H1 (cell line): ENCODE results near the gene ITGB5. TPM values are rescaled to one million over a fixed set of nuclear protein-coding genes. Genes with fewer than 3 reads are reported as not detected.

Experiments
- CTCF ChIA-PET: fragments of 300-600 bp; sonication (Branson Sonifier 250); formaldehyde crosslinking; loops from one replicate; lab custom pipeline; 2021; ENCODE audit not compliant: partially characterized antibody; lab: Charles Lee
- POLR2A ChIA-PET: fragments of 300-600 bp; sonication (Branson Sonifier 250); formaldehyde crosslinking; loops from one replicate; lab custom pipeline; 2021; ENCODE audit warnings: inconsistent platforms; ENCODE audit not compliant: partially characterized antibody; lab: Charles Lee
- DNase-seq, 2 experiments: peaks; one replicate each; pipeline versions ENCODE4 v3.0.0 to v3.0.0-alpha.2; 2010 to 2022; ENCODE audit warnings: low spot score in 2 of 2, low read depth in 1 of 2, mixed read lengths in 1 of 2
- FAIRE-seq: peaks from 2 replicates; lab custom pipeline; 2011; peaks lifted over from hg19 to GRCh38; lab: Jason Lieb, UNC
- H2AFZ ChIP-seq: 2 replicates; pipeline ENCODE4 v1.8.1; 2012; ENCODE audit warnings: low read length, inconsistent platforms
- H2AK5ac ChIP-seq: 2 replicates; pipeline ENCODE4 v1.6.1; 2013; ENCODE audit warnings: low read depth, low read length
- H2BK120ac ChIP-seq: replicated peaks from 2 replicates; pipeline ENCODE3; 2013; ENCODE audit warnings: low read depth, low read length, inconsistent platforms
- H2BK12ac ChIP-seq: 2 replicates; pipeline ENCODE4 v1.6.1; 2013; ENCODE audit warnings: low read depth, low read length
- H2BK15ac ChIP-seq: 2 replicates; pipeline ENCODE4 v1.6.1; 2013; ENCODE audit warnings: low read length
- H2BK20ac ChIP-seq: 2 replicates; pipeline ENCODE4 v1.6.1; 2013; ENCODE audit warnings: low read length
- H2BK5ac ChIP-seq: 2 replicates; pipeline ENCODE4 v1.6.1; 2013; ENCODE audit warnings: low read depth, low read length
- H3K14ac ChIP-seq: 2 replicates; pipeline ENCODE4 v1.6.1; 2013; ENCODE audit warnings: inconsistent platforms; ENCODE audit not compliant: insufficient read length
- H3K18ac ChIP-seq: 2 replicates; pipeline ENCODE4 v1.6.1; 2013; ENCODE audit warnings: low read length; ENCODE audit errors: extremely low read depth
- H3K23ac ChIP-seq: 2 replicates; pipeline ENCODE4 v1.6.1; 2013; ENCODE audit warnings: inconsistent platforms; ENCODE audit not compliant: insufficient read length
- H3K23me2 ChIP-seq: 2 replicates; pipeline ENCODE4 v1.6.1; 2013; ENCODE audit warnings: low read depth, low read length
- H3K27ac ChIP-seq: 2 replicates; pipeline ENCODE4 v1.6.1; 2011; ENCODE audit warnings: low read depth, low read length, inconsistent platforms
- H3K27me3 ChIP-seq, 4 experiments: replicated peaks in 1 of 4; 1 replicate in 1 of 4; 2 replicates in 3 of 4; pipeline versions ENCODE4 v1.6.1 to v1.8.1; 2011 to 2013; ENCODE audit warnings: low read length in 3 of 4, mild to moderate bottlenecking in 3 of 4, inconsistent platforms in 2 of 4, mixed read lengths in 2 of 4, moderate library complexity in 1 of 4; ENCODE audit not compliant: control insufficient read depth in 3 of 4, insufficient read depth in 3 of 4; ENCODE audit errors: extremely low read depth in 1 of 4
- H3K36me3 ChIP-seq, 4 experiments: 2 replicates each; pipeline versions ENCODE4 v1.6.1 to v1.8.1; 2011 to 2013; ENCODE audit warnings: mild to moderate bottlenecking in 4 of 4, low read length in 3 of 4, moderate library complexity in 2 of 4, control low read depth in 1 of 4, inconsistent platforms in 1 of 4; ENCODE audit not compliant: insufficient read depth in 4 of 4, control insufficient read depth in 2 of 4
- H3K4ac ChIP-seq: replicated peaks from 2 replicates; pipeline ENCODE3; 2013; ENCODE audit warnings: low read length, low read depth, mixed read lengths, inconsistent platforms; ENCODE audit not compliant: insufficient read length
- H3K4me1 ChIP-seq, 4 experiments: replicated peaks in 1 of 4; 1 replicate in 1 of 4; 2 replicates in 3 of 4; pipeline versions ENCODE4 v1.6.1 to v1.8.1; 2011 to 2013; ENCODE audit warnings: low read length in 3 of 4, inconsistent platforms in 2 of 4, mixed read lengths in 1 of 4; ENCODE audit not compliant: insufficient read depth in 4 of 4, control insufficient read depth in 3 of 4
- H3K4me2 ChIP-seq, 2 experiments: 2 replicates each; pipeline versions ENCODE4 v1.6.1 to v1.8.1; 2011 to 2013; ENCODE audit warnings: low read depth in 2 of 2, low read length in 2 of 2, control low read depth in 1 of 2, inconsistent platforms in 1 of 2, mild to moderate bottlenecking in 1 of 2; ENCODE audit not compliant: insufficient read depth in 1 of 2
- H3K4me3 ChIP-seq, 4 experiments: fragments of 200-600, 300-600 bp in 1 of 4; sonication (generic), shearing (Covaris generic), sonication (Bioruptor Twin) in 1 of 4; 2 replicates each; pipeline versions ENCODE4 v1.5.1 to v1.8.1; 2011 to 2016; ENCODE audit warnings: low read length in 4 of 4, low read depth in 3 of 4, control low read depth in 2 of 4, inconsistent platforms in 2 of 4, mild to moderate bottlenecking in 2 of 4, mixed read lengths in 1 of 4, moderate library complexity in 1 of 4; ENCODE audit not compliant: insufficient read depth in 2 of 4; ENCODE audit errors: extremely low read depth in 1 of 4
- H3K56ac ChIP-seq: replicated peaks from 2 replicates; pipeline ENCODE3; 2013; ENCODE audit warnings: low read depth, mild to moderate bottlenecking, mixed read lengths, low read length, inconsistent platforms; ENCODE audit not compliant: insufficient read length
- H3K79me1 ChIP-seq: 2 replicates; pipeline ENCODE4 v1.6.1; 2013; ENCODE audit warnings: low read depth, low read length, control low read depth
- H3K79me2 ChIP-seq, 2 experiments: 2 replicates each; pipeline versions ENCODE4 v1.6.1 to v1.8.1; 2012 to 2013; ENCODE audit warnings: low read length in 2 of 2, mild to moderate bottlenecking in 2 of 2, inconsistent platforms in 1 of 2; ENCODE audit not compliant: insufficient read depth in 2 of 2, control insufficient read depth in 1 of 2
- H3K9ac ChIP-seq, 4 experiments: replicated peaks in 1 of 4; 1 replicate in 1 of 4; 2 replicates in 3 of 4; pipeline versions ENCODE4 v1.6.1 to v1.8.1; 2011 to 2013; ENCODE audit warnings: low read depth in 3 of 4, low read length in 3 of 4, control low read depth in 2 of 4, mild to moderate bottlenecking in 2 of 4, moderate library complexity in 2 of 4, inconsistent platforms in 1 of 4; ENCODE audit errors: extremely low read depth in 1 of 4
- H3K9me3 ChIP-seq, 2 experiments: 2 replicates each; pipeline versions ENCODE4 v1.6.1 to v1.8.1; 2012 to 2013; ENCODE audit warnings: mild to moderate bottlenecking in 2 of 2, moderate library complexity in 2 of 2, control low read depth in 1 of 2, inconsistent platforms in 1 of 2, low read depth in 1 of 2, low read length in 1 of 2, mixed read lengths in 1 of 2; ENCODE audit not compliant: insufficient read depth in 2 of 2
- H4K20me1 ChIP-seq, 2 experiments: replicated peaks in 1 of 2; 2 replicates each; pipeline versions ENCODE3 to v1.8.1; 2011 to 2013; ENCODE audit warnings: inconsistent platforms in 2 of 2, low read length in 2 of 2, mild to moderate bottlenecking in 1 of 2; ENCODE audit not compliant: insufficient read depth in 2 of 2, control insufficient read depth in 1 of 2
- H4K5ac ChIP-seq: 2 replicates; pipeline ENCODE4 v1.6.1; 2013; ENCODE audit warnings: low read length, low read depth, mixed read lengths, inconsistent platforms; ENCODE audit not compliant: insufficient read length
- H4K8ac ChIP-seq: 2 replicates; pipeline ENCODE4 v1.8.0; 2013; ENCODE audit warnings: mild to moderate bottlenecking, moderate library complexity, low read length, inconsistent platforms; ENCODE audit not compliant: insufficient read depth; ENCODE audit errors: extremely low read depth
- H4K91ac ChIP-seq: replicated peaks from 2 replicates; pipeline ENCODE3; 2013; ENCODE audit warnings: low read length, mixed read lengths, inconsistent platforms; ENCODE audit not compliant: insufficient read length
- CBX8 ChIP-seq: fragments of 300-800, 300-1000 bp; sonication (generic); IDR thresholded peaks from 2 replicates; pipeline ENCODE4 v1.7.1; 2016; ENCODE audit warnings: low read depth, low read length, borderline replicate concordance
- GABPA ChIP-seq: IDR thresholded peaks from 2 replicates; pipeline ENCODE4 v1.6.1; 2011; ENCODE audit warnings: mild to moderate bottlenecking, low read length, moderate library complexity, borderline replicate concordance; ENCODE audit not compliant: insufficient read depth
- KDM4A ChIP-seq: IDR thresholded peaks from one replicate; pipeline ENCODE4 v1.7.1; 2012; ENCODE audit warnings: low read depth, mild to moderate bottlenecking, moderate library complexity, low read length, inconsistent platforms; ENCODE audit not compliant: severe bottlenecking
- RBBP5 ChIP-seq: IDR thresholded peaks from 2 replicates; pipeline ENCODE4 v1.7.1; 2012; ENCODE audit warnings: low read depth, mild to moderate bottlenecking, inconsistent platforms, low read length, moderate library complexity, borderline replicate concordance
- RNF2 ChIP-seq: fragments of 200-900, 300-1000 bp; sonication (generic); IDR thresholded peaks from 2 replicates; pipeline ENCODE4 v1.7.1; 2016; ENCODE audit warnings: borderline replicate concordance, low read depth, mild to moderate bottlenecking, antibody characterized with exemption, low read length; ENCODE audit not compliant: poor library complexity, severe bottlenecking; ENCODE audit errors: missing control alignments
- RXRA ChIP-seq: IDR thresholded peaks from 2 replicates; pipeline ENCODE4 v1.6.1; 2011; ENCODE audit warnings: low read depth, mild to moderate bottlenecking, low read length, moderate library complexity; ENCODE audit not compliant: insufficient read depth
- TAF1 ChIP-seq: IDR thresholded peaks from 2 replicates; pipeline ENCODE4 v1.6.1; 2011; ENCODE audit warnings: mild to moderate bottlenecking, low read depth, low read length
- TAF7 ChIP-seq: optimal IDR thresholded peaks from 2 replicates; pipeline ENCODE3; 2011; ENCODE audit warnings: low read depth, mild to moderate bottlenecking, inconsistent platforms, low read length, moderate library complexity, borderline replicate concordance
- WGBS, 2 experiments: shearing (Covaris generic) in 1 of 2; methylation state at CpG; one replicate each; pipeline versions ENCODE4 v1.1.6 to v1.1.7; 2013 to 2015; ENCODE audit warnings: low lambda C conversion rate in 2 of 2, mixed read lengths in 2 of 2, inconsistent platforms in 1 of 2, low coverage in 1 of 2, missing lambda C conversion rate in 1 of 2; ENCODE audit not compliant: insufficient replicate concordance in 2 of 2, insufficient coverage in 1 of 2, insufficient read length in 1 of 2; ENCODE audit errors: extremely low coverage in 1 of 2, missing lambda C conversion rate in 1 of 2; 5-methylcytosine and 5-hydroxymethylcytosine counted together
- polyA plus RNA-seq, 7 experiments: library from polyadenylated mRNA; depleted of rRNA in 3 of 7; stranded (reverse) in 5 of 7; unstranded in 2 of 7; fragments of >200 nt in 5 of 7; fragments of 200-250 nt in 2 of 7; gene quantifications; 1 replicate in 5 of 7; 2 replicates in 1 of 7; 4 replicates in 1 of 7; pipeline versions ENCODE4 v1.2.1 to v1.2.3, GENCODE V29; 2011 to 2013; ENCODE audit warnings: missing spikeins in 2 of 7, mixed read lengths in 2 of 7
- total RNA-seq: library from RNA; stranded (reverse); fragmentation: NEBNext Ultra II Directional; extraction: Animal tissue kit (Norgen Biotek cat#: 25700); gene quantifications from 2 replicates; pipeline ENCODE4 v1.2.1, GENCODE V29; 2021
- TF ChIP-seq, protein P1 (sequence below), 3 experiments: IDR thresholded peaks; 1 replicate in 2 of 3; 2 replicates in 1 of 3; pipeline versions ENCODE4 v1.5.1 to v1.6.1; 2011; ENCODE audit warnings: low read length in 3 of 3, mild to moderate bottlenecking in 3 of 3, inconsistent platforms in 2 of 3, low read depth in 1 of 3, moderate library complexity in 1 of 3; ENCODE audit not compliant: insufficient read depth in 1 of 3; ENCODE audit errors: control extremely low read depth in 1 of 3

Gene ITGB5
- total and polyA plus RNA-seq, 2 of the 8 experiments (the other 6 are each of a cell fraction or from before 2014, with no cell fraction given): 101 to 268 TPM

DNA sequence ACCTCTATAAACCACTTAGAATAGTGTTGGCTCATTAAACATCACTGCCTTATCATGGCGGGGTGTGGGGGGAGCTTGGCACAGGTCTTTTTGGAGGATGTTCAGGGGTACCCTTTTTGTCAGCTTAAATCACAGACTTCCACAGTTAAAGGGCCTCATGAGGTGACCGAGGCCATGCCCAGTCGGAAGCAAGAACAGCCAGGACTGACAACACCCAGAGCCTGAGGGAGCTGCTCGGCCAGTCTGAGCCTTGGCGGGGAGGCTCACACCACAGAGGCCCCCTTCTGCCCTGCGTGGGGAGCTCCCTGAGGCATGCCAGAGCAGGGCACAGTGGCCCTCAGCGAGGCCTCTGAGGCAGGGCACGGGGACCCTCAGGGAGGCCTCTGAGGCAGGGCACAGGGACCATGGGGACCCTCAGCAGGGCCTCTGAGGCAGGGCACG, 107.4 kb downstream of the ITGB5 start:
- Histone ChIP-seq H3K79me1 (no peaks in the 10 kb centered on the region; the same call in 1 of the 2 replicates), H2BK120ac (no peak overlapping the region), H2BK15ac (no peak overlapping the region), H3K14ac (no peak overlapping the region), H3K4me3 (no peak overlapping the region), H3K18ac (no peak overlapping the region), H4K91ac (no peak overlapping the region), H3K56ac (no peak overlapping the region), H3K4me2 (no peak overlapping the region), H4K20me1 (peaks cover 0 to 4% of the 10 kb centered on the region in 2 experiments), H3K23ac (no peak overlapping the region), H2AK5ac (peak overlapping the region; percentile 18; the same call in 1 of the 2 replicates), H2BK12ac (no peak overlapping the region), H2BK20ac (no peak overlapping the region), H3K9ac (no peak overlapping the region), H4K8ac (no peak overlapping the region), H4K5ac (no peak overlapping the region), H3K79me2 (no peaks in the 10 kb centered on the region), H3K4me1 (peaks cover 3 to 14% (median 8%) of the 10 kb centered on the region in 4 experiments), H3K36me3 (peaks cover 0 to 2% (median 0%) of the 10 kb centered on the region in 4 experiments; a peak in 3 of 8 replicates), H2BK5ac (peak overlapping the region; percentile 86), H3K4ac (no peak overlapping the region), H3K9me3 (no peaks in the 10 kb centered on the region), H3K23me2 (peaks cover 3% of the 10 kb centered on the region; the same call in 1 of the 2 replicates), H3K27me3 (no peaks in the 10 kb centered on the region), H2AFZ (no peak overlapping the region), H3K27ac (peak overlapping the region; percentile 30; the same call in 1 of the 2 replicates)
- POLR2A ChIA-PET: interaction anchor here (0.6 to 1.3 kb wide), 8 partner anchors 8 to 110 kb away, joined by 3 to 4 read pairs (median 3); partner anchors contain the start of gene ITGB5
- CTCF ChIA-PET: interaction anchor here (0.6 to 4.0 kb wide), 12 partner anchors 12 to 387 kb away, joined by 3 to 17 read pairs (median 4); no protein-coding TSS in a partner anchor
- DNase-seq (no peak), FAIRE-seq (no peak)
- 97% methylated on average over 9 of the region's 9 CpGs; no CpG with 5 or more reads in 1 of the 2 experiments for WGBS, 2 experiments
- no peak for TF ChIP-seq RBBP5
- TF ChIP-seq, protein P1, sequence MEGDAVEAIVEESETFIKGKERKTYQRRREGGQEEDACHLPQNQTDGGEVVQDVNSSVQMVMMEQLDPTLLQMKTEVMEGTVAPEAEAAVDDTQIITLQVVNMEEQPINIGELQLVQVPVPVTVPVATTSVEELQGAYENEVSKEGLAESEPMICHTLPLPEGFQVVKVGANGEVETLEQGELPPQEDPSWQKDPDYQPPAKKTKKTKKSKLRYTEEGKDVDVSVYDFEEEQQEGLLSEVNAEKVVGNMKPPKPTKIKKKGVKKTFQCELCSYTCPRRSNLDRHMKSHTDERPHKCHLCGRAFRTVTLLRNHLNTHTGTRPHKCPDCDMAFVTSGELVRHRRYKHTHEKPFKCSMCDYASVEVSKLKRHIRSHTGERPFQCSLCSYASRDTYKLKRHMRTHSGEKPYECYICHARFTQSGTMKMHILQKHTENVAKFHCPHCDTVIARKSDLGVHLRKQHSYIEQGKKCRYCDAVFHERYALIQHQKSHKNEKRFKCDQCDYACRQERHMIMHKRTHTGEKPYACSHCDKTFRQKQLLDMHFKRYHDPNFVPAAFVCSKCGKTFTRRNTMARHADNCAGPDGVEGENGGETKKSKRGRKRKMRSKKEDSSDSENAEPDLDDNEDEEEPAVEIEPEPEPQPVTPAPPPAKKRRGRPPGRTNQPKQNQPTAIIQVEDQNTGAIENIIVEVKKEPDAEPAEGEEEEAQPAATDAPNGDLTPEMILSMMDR (IDR thresholded peaks at IDR 0.05; ENCODE audit: control extremely low read depth in 1 of 3, insufficient read depth in 1 of 3, low read depth in 1 of 3, low read length in 3 of 3): no peak
- no peak for TF ChIP-seq CBX8
- no peak for TF ChIP-seq KDM4A
- TF ChIP-seq TAF1: no peak
- TF ChIP-seq TAF7: no peak
- TF ChIP-seq RNF2: no peak
- no peak for TF ChIP-seq GABPA
- no peak for TF ChIP-seq RXRA
